Panc1 (cell line): Measurements from ENCODE around the gene ZNF282. TPM values are rescaled to one million over a fixed set of nuclear protein-coding genes. Genes with fewer than 3 reads are reported as not detected.

Experiments
- ATAC-seq: fragments of 200-7000 bp; cut with Tn5 transposase; 2 replicates; pipeline ENCODE4 v1.9.1; 2020; ENCODE audit warnings: mild to moderate bottlenecking, moderate library complexity
- BruUV-seq: library from RNA; stranded (reverse); fragments of 400-500 nt; replicated peaks from 2 replicates; lab custom pipeline; 2021; lab: Mats Ljungman, UMichigan
- CTCF ChIA-PET: fragments of 300-600 bp; sonication (Branson Sonifier 250); formaldehyde crosslinking; loops from one replicate; lab custom pipeline; 2022; ENCODE audit warnings: antibody characterized with exemption; lab: Charles Lee
- POLR2A ChIA-PET: fragments of 300-600 bp; sonication (Branson Sonifier 250); formaldehyde crosslinking; loops from one replicate; lab custom pipeline; 2022; ENCODE audit warnings: antibody characterized with exemption; lab: Charles Lee
- DNase-seq: peaks from one replicate; pipeline ENCODE4 v3.0.0-alpha.2; 2010; ENCODE audit warnings: low read depth, low spot score
- H3K27ac ChIP-seq: 2 replicates; pipeline ENCODE4 v1.5.1; 2011; ENCODE audit warnings: mild to moderate bottlenecking, low read length, inconsistent platforms
- H3K27me3 ChIP-seq: fragments of 200-500 bp; sonication (Bioruptor generic); 2 replicates; pipeline ENCODE4 v1.6.0; 2014; ENCODE audit warnings: low read length, inconsistent platforms; ENCODE audit not compliant: control insufficient read depth, insufficient read depth
- H3K36me3 ChIP-seq: fragments of 200-500 bp; sonication (Bioruptor generic); 2 replicates; pipeline ENCODE4 v1.5.1; 2014; ENCODE audit warnings: inconsistent platforms, mild to moderate bottlenecking, low read length, moderate library complexity; ENCODE audit not compliant: control insufficient read depth, insufficient read depth
- H3K4me1 ChIP-seq: 2 replicates; pipeline ENCODE4 v1.5.1; 2011; ENCODE audit warnings: inconsistent platforms, mild to moderate bottlenecking, low read length, moderate library complexity; ENCODE audit not compliant: control insufficient read depth, insufficient read depth
- H3K4me3 ChIP-seq, 2 experiments: 2 replicates each; pipeline ENCODE4 v1.5.1; 2011 to 2012; ENCODE audit warnings: low read depth in 2 of 2, low read length in 2 of 2, mild to moderate bottlenecking in 2 of 2, inconsistent platforms in 1 of 2, moderate library complexity in 1 of 2
- H3K9me3 ChIP-seq: fragments of 200-500 bp; sonication (Bioruptor generic); 2 replicates; pipeline ENCODE4 v1.5.1; 2014; ENCODE audit warnings: low read depth, mild to moderate bottlenecking, inconsistent platforms, low read length, moderate library complexity; ENCODE audit not compliant: control insufficient read depth, insufficient read depth
- POLR2AphosphoS5 ChIP-seq: IDR thresholded peaks from 2 replicates; pipeline ENCODE4 v1.6.1; 2012; ENCODE audit warnings: mild to moderate bottlenecking, low read depth, low read length, moderate library complexity
- SIN3A ChIP-seq: IDR thresholded peaks from 2 replicates; pipeline ENCODE4 v1.6.1; 2012; ENCODE audit warnings: low read depth, mild to moderate bottlenecking, low read length, moderate library complexity, borderline replicate concordance; ENCODE audit not compliant: insufficient read depth
- TCF7L2 ChIP-seq: IDR thresholded peaks from 2 replicates; pipeline ENCODE4 v1.6.1; 2011; ENCODE audit warnings: mild to moderate bottlenecking, low read depth, low read length, inconsistent platforms
- in situ Hi-C: cut with HindIII; loops from 2 replicates; pipeline ENCODE4 v1.10.0; 2016; ENCODE audit warnings: low sequenced_read_pairs, low pct_unique_long_range_greater_than_20kb
- intact Hi-C: fragments of 100-400 bp; cut with micrococcal nuclease; formaldehyde crosslinking; loops from one replicate; pipeline ENCODE4 v1.10.0; 2022; ENCODE audit not compliant: unreplicated experiment
- total RNA-seq: library from RNA; stranded (reverse); gene quantifications from one replicate; pipeline ENCODE4 v1.2.1, GENCODE V29; 2021; ENCODE audit not compliant: unreplicated experiment
- TF ChIP-seq, protein P1 (sequence below): fragments of 450-650 bp; IDR thresholded peaks from 2 replicates; pipeline ENCODE4 v1.5.1; 2017; ENCODE audit warnings: mild to moderate bottlenecking
- TF ChIP-seq, protein P2 (sequence below), 2 experiments: IDR thresholded peaks; 2 replicates each; pipeline ENCODE4 v1.6.1; 2011 to 2012; ENCODE audit warnings: low read depth in 2 of 2, control low read depth in 1 of 2, low read length in 1 of 2, mild to moderate bottlenecking in 1 of 2, moderate library complexity in 1 of 2; ENCODE audit not compliant: insufficient read depth in 1 of 2

ZNF282 gene
- total RNA-seq, 1 experiment from 2014 or later = 31.6 TPM

DNA sequence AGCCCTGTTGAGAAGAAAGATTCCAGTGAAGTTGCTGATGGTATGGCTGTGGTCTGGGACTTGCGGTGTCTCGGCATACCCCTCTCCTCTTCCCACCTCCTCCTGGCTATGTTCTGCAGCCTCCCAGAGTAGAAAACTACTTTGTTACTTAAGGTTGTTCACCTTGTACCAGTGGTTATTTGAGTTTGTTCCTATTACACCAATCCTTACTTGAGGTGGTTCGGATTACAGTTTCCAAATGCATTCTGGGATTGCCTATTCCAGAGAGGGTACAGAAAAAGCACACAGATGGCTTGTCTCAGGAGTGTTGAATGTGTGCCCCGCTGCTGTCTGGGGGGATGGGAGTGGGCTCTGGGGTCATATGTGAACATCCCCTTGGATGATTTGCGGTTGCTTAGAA is 59.8 kb downstream of the ZNF282 start:
- Histone ChIP-seq H3K27me3 (no peaks in the 10 kb centered on the region), H3K27ac (no peak overlapping the region), H3K4me3 (no peak overlapping the region), H3K4me1 (no peaks in the 10 kb centered on the region), H3K36me3 (no peaks in the 10 kb centered on the region), H3K9me3 (no peaks in the 10 kb centered on the region)
- intact Hi-C loops (no loop called here), in situ Hi-C loops (no loop called here)
- DNase-seq (no peak), ATAC-seq (no peak)
- no TSS peak for BruUV-seq
- POLR2A ChIA-PET = no interaction called here
- TF ChIP-seq SIN3A (no peak), TCF7L2 (no peak), POLR2AphosphoS5 (no peak)
- TF ChIP-seq, protein P1, sequence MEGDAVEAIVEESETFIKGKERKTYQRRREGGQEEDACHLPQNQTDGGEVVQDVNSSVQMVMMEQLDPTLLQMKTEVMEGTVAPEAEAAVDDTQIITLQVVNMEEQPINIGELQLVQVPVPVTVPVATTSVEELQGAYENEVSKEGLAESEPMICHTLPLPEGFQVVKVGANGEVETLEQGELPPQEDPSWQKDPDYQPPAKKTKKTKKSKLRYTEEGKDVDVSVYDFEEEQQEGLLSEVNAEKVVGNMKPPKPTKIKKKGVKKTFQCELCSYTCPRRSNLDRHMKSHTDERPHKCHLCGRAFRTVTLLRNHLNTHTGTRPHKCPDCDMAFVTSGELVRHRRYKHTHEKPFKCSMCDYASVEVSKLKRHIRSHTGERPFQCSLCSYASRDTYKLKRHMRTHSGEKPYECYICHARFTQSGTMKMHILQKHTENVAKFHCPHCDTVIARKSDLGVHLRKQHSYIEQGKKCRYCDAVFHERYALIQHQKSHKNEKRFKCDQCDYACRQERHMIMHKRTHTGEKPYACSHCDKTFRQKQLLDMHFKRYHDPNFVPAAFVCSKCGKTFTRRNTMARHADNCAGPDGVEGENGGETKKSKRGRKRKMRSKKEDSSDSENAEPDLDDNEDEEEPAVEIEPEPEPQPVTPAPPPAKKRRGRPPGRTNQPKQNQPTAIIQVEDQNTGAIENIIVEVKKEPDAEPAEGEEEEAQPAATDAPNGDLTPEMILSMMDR = no peak
- TF ChIP-seq, protein P2, sequence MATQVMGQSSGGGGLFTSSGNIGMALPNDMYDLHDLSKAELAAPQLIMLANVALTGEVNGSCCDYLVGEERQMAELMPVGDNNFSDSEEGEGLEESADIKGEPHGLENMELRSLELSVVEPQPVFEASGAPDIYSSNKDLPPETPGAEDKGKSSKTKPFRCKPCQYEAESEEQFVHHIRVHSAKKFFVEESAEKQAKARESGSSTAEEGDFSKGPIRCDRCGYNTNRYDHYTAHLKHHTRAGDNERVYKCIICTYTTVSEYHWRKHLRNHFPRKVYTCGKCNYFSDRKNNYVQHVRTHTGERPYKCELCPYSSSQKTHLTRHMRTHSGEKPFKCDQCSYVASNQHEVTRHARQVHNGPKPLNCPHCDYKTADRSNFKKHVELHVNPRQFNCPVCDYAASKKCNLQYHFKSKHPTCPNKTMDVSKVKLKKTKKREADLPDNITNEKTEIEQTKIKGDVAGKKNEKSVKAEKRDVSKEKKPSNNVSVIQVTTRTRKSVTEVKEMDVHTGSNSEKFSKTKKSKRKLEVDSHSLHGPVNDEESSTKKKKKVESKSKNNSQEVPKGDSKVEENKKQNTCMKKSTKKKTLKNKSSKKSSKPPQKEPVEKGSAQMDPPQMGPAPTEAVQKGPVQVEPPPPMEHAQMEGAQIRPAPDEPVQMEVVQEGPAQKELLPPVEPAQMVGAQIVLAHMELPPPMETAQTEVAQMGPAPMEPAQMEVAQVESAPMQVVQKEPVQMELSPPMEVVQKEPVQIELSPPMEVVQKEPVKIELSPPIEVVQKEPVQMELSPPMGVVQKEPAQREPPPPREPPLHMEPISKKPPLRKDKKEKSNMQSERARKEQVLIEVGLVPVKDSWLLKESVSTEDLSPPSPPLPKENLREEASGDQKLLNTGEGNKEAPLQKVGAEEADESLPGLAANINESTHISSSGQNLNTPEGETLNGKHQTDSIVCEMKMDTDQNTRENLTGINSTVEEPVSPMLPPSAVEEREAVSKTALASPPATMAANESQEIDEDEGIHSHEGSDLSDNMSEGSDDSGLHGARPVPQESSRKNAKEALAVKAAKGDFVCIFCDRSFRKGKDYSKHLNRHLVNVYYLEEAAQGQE (IDR thresholded peaks at IDR 0.05; ENCODE audit: insufficient read depth in 1 of 2, low read depth in 2 of 2, low read length in 1 of 2) = no peak
- CTCF ChIA-PET = no interaction called here

DNA sequence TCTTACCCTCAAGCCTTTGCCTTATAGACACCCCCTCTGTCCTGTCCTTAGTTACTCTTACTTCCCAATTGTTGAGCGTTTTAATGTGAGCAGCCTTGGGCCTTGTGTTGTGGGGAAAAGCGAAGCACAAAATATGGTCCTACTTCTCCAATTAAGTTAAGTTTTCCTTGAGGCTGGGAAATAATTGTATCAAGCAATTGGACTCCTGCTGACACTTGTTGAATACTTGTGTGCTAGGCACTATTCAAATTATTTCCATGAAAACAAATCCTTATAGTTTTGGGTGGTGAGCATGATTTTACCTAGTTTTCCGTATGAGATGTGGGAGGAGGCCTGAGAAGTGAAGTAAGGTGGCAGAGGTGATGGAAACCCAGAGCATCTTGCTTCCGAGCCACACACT is 61.2 kb downstream of the ZNF282 start:
- Histone ChIP-seq H3K9me3 (no peaks in the 10 kb centered on the region), H3K4me3 (no peak overlapping the region), H3K36me3 (no peaks in the 10 kb centered on the region), H3K4me1 (peaks cover 4% of the 10 kb centered on the region; the same call in 1 of the 2 replicates), H3K27me3 (no peaks in the 10 kb centered on the region), H3K27ac (no peak overlapping the region)
- in situ Hi-C loops = no loop called here
- DNase-seq = no peak
- no peak for ATAC-seq
- no TSS peak for BruUV-seq
- intact Hi-C loops = no loop called here
- POLR2A ChIA-PET = no interaction called here
- TF ChIP-seq POLR2AphosphoS5 (no peak), TCF7L2 (no peak), SIN3A (no peak)
- TF ChIP-seq, protein P2 (IDR thresholded peaks at IDR 0.05; ENCODE audit: insufficient read depth in 1 of 2, low read depth in 2 of 2, low read length in 1 of 2) = no peak
- TF ChIP-seq, protein P1 = no peak
- CTCF ChIA-PET = no interaction called here
